Stimulated activated CD8-positive, alpha-beta memory T cell treated with anti-CD3 and anti-CD28 coated beads, Interleukin-12 subunit alpha, Interleukin-12 subunit beta, amount 100 ng/mL, for 24 hours (primary cell): ENCODE results near the gene RGS7.

ENCODE experiments used
- DNase-seq: peaks from one replicate; pipeline ENCODE4 v3.0.0-alpha.2; 2020; ENCODE audit errors: extremely low read depth

RGS7 gene

GRCh38 chr1:241079047-241079446 is 278.0 kb downstream of the RGS7 start:
- DNase-seq: no peak

- no peak for DNase-seq
Observed at GRCh38 chr1:241077386-241078147, 279.4 kb downstream of the RGS7 start.

- no peak for DNase-seq
Observed at GRCh38 chr1:241074507-241074906, 282.5 kb downstream of the RGS7 start.

GRCh38 chr1:241068359-241068758 is 288.6 kb downstream of the RGS7 start:
- DNase-seq: no peak

- DNase-seq: no peak
Observed at GRCh38 chr1:241063276-241063675, 293.7 kb downstream of the RGS7 start.

- DNase-seq: no peak
Observed at GRCh38 chr1:241061062-241061461, 295.9 kb downstream of the RGS7 start.

- no peak for DNase-seq
Observed at GRCh38 chr1:241048622-241049021, 308.4 kb downstream of the RGS7 start.

GRCh38 chr1:241045659-241046058 is 311.3 kb downstream of the RGS7 start:
- DNase-seq: no peak

- no peak for DNase-seq
Observed at GRCh38 chr1:241034203-241034936, 322.6 kb downstream of the RGS7 start.

- DNase-seq: no peak
Observed at GRCh38 chr1:241024834-241025233, 332.2 kb downstream of the RGS7 start.

GRCh38 chr1:241022366-241022765 is 334.6 kb downstream of the RGS7 start:
- no peak for DNase-seq

GRCh38 chr1:241020851-241021697 is 335.9 kb downstream of the RGS7 start:
- DNase-seq: no peak

- DNase-seq: no peak
Observed at GRCh38 chr1:241012708-241013340, 344.2 kb downstream of the RGS7 start.

GRCh38 chr1:241007668-241008067 is 349.3 kb downstream of the RGS7 start:
- DNase-seq: no peak

- no peak for DNase-seq
Observed at GRCh38 chr1:240999826-241000225, 357.2 kb downstream of the RGS7 start.

- DNase-seq: no peak
Observed at GRCh38 chr1:240998441-240999015, 358.5 kb downstream of the RGS7 start.

GRCh38 chr1:240998024-240998423 is 359.0 kb downstream of the RGS7 start:
- no peak for DNase-seq

GRCh38 chr1:240993004-240993403 is 364.0 kb downstream of the RGS7 start:
- DNase-seq: no peak

- DNase-seq: no peak
Observed at GRCh38 chr1:240991230-240991629, 365.8 kb downstream of the RGS7 start.

- DNase-seq: no peak
Observed at GRCh38 chr1:240987928-240988327, 369.1 kb downstream of the RGS7 start.

GRCh38 chr1:240985081-240985480 is 371.9 kb downstream of the RGS7 start:
- no peak for DNase-seq

- no peak for DNase-seq
Observed at GRCh38 chr1:240980342-240980741, 376.7 kb downstream of the RGS7 start.
